H9 (cell line): ENCODE results near the gene EIF4E1B. TPM values are rescaled to one million over a fixed set of nuclear protein-coding genes. Genes with fewer than 3 reads are reported as not detected.

Source experiments
- DNase-seq: peaks from one replicate; pipeline ENCODE4 v3.0.0-alpha.2; 2017
- H2AFZ ChIP-seq: one replicate; pipeline ENCODE4 v1.6.1; 2013; ENCODE audit warnings: mild to moderate bottlenecking, low read length, control low read depth, moderate library complexity
- H2AK5ac ChIP-seq: 2 replicates; pipeline ENCODE4 v1.6.1; 2013; ENCODE audit warnings: low read length, control low read depth, mixed read lengths; ENCODE audit not compliant: insufficient read length
- H2BK120ac ChIP-seq: one replicate; pipeline ENCODE4 v1.6.1; 2013; ENCODE audit warnings: low read depth, mild to moderate bottlenecking, low read length, control low read depth, inconsistent platforms; ENCODE audit not compliant: poor library complexity, severe bottlenecking
- H2BK12ac ChIP-seq: 2 replicates; pipeline ENCODE4 v1.6.1; 2013; ENCODE audit warnings: low read length, control low read depth, mixed read lengths, low read depth; ENCODE audit not compliant: insufficient read length
- H2BK15ac ChIP-seq: 2 replicates; pipeline ENCODE4 v1.6.1; 2013; ENCODE audit warnings: low read depth, low read length, control low read depth
- H2BK20ac ChIP-seq: one replicate; pipeline ENCODE4 v1.6.1; 2013; ENCODE audit warnings: low read depth, mild to moderate bottlenecking, low read length, control low read depth, inconsistent platforms; ENCODE audit not compliant: poor library complexity, severe bottlenecking
- H2BK5ac ChIP-seq: 2 replicates; pipeline ENCODE4 v1.6.1; 2013; ENCODE audit warnings: low read length, control low read depth, mixed read lengths; ENCODE audit not compliant: insufficient read length
- H3K14ac ChIP-seq: 2 replicates; pipeline ENCODE4 v1.6.1; 2013; ENCODE audit warnings: low read length, control low read depth; ENCODE audit not compliant: insufficient read depth
- H3K18ac ChIP-seq: 2 replicates; pipeline ENCODE4 v1.6.1; 2013; ENCODE audit warnings: low read depth, mild to moderate bottlenecking, mixed read lengths, low read length, control low read depth; ENCODE audit not compliant: insufficient read length
- H3K23ac ChIP-seq: 2 replicates; pipeline ENCODE4 v1.6.1; 2013; ENCODE audit warnings: low read length, control low read depth, mixed read lengths, low read depth; ENCODE audit not compliant: insufficient read length
- H3K23me2 ChIP-seq: 2 replicates; pipeline ENCODE4 v1.6.1; 2013; ENCODE audit warnings: low read depth, mild to moderate bottlenecking, mixed read lengths, low read length, control low read depth; ENCODE audit not compliant: insufficient read length, poor library complexity, severe bottlenecking
- H3K27ac ChIP-seq: 2 replicates; pipeline ENCODE4 v1.5.1; 2013; ENCODE audit warnings: low read length, control low read depth, mixed read lengths, low read depth; ENCODE audit not compliant: insufficient read length
- H3K27me3 ChIP-seq: 2 replicates; pipeline ENCODE4 v1.6.1; 2013; ENCODE audit warnings: low read length, control low read depth, inconsistent platforms; ENCODE audit not compliant: insufficient read depth
- H3K4ac ChIP-seq: 2 replicates; pipeline ENCODE4 v1.6.1; 2013; ENCODE audit warnings: low read depth, mild to moderate bottlenecking, control low read depth, inconsistent platforms, low read length, moderate library complexity
- H3K4me1 ChIP-seq: 2 replicates; pipeline ENCODE4 v1.6.1; 2013; ENCODE audit warnings: low read length, control low read depth, inconsistent platforms; ENCODE audit not compliant: insufficient read depth
- H3K4me2 ChIP-seq: 2 replicates; pipeline ENCODE4 v1.6.1; 2013; ENCODE audit warnings: low read length, control low read depth, mixed read lengths; ENCODE audit not compliant: insufficient read length, insufficient read depth
- H3K56ac ChIP-seq: 2 replicates; pipeline ENCODE4 v1.6.1; 2013; ENCODE audit warnings: low read depth, mild to moderate bottlenecking, mixed read lengths, low read length, control low read depth; ENCODE audit not compliant: insufficient read length
- H3K79me1 ChIP-seq: 2 replicates; pipeline ENCODE4 v1.6.1; 2013; ENCODE audit warnings: low read depth, mild to moderate bottlenecking, moderate library complexity, low read length, control low read depth, inconsistent platforms; ENCODE audit not compliant: insufficient read depth, poor library complexity, severe bottlenecking
- H3K79me2 ChIP-seq: 2 replicates; pipeline ENCODE4 v1.6.1; 2013; ENCODE audit warnings: low read length, control low read depth, inconsistent platforms; ENCODE audit not compliant: insufficient read depth
- H3K9ac ChIP-seq: 2 replicates; pipeline ENCODE4 v1.6.1; 2013; ENCODE audit warnings: low read length, control low read depth, mixed read lengths; ENCODE audit not compliant: insufficient read length; ENCODE audit errors: extremely low read depth
- H3K9me3 ChIP-seq: one replicate; pipeline ENCODE4 v1.6.1; 2013; ENCODE audit warnings: low read depth, low read length, inconsistent platforms; ENCODE audit not compliant: control insufficient read depth
- H3T11ph ChIP-seq: one replicate; pipeline ENCODE4 v1.6.1; 2013; ENCODE audit warnings: mild to moderate bottlenecking, low read length, control low read depth, inconsistent platforms
- H4K20me1 ChIP-seq: one replicate; pipeline ENCODE4 v1.6.1; 2013; ENCODE audit not compliant: control insufficient read depth, insufficient read length, insufficient read depth
- H4K5ac ChIP-seq: 2 replicates; pipeline ENCODE4 v1.6.1; 2013; ENCODE audit warnings: low read depth, mild to moderate bottlenecking, mixed read lengths, low read length, control low read depth; ENCODE audit not compliant: insufficient read length
- H4K8ac ChIP-seq: replicated peaks from 2 replicates; pipeline ENCODE4 v1.6.1; 2013; ENCODE audit warnings: low read length, control low read depth, mixed read lengths, low read depth; ENCODE audit not compliant: insufficient read length
- H4K91ac ChIP-seq: 2 replicates; pipeline ENCODE4 v1.6.1; 2013; ENCODE audit warnings: low read depth, mild to moderate bottlenecking, moderate library complexity, mixed read lengths, low read length, control low read depth; ENCODE audit not compliant: insufficient read length
- H3K27ac Mint-ChIP-seq, 3 experiments: 2 replicates in 2 of 3; 3 replicates in 1 of 3; pipeline ENCODE4 v1.8.0; 2020 to 2021; ENCODE audit warnings: mixed read lengths in 3 of 3, mild to moderate bottlenecking in 1 of 3, moderate library complexity in 1 of 3
- H3K27me3 Mint-ChIP-seq: 2 replicates; pipeline ENCODE4 v1.8.0; 2021; ENCODE audit warnings: low read depth, mild to moderate bottlenecking, moderate library complexity, mixed read lengths
- H3K36me3 Mint-ChIP-seq, 3 experiments: 2 replicates in 2 of 3; 3 replicates in 1 of 3; pipeline ENCODE4 v1.8.0; 2020 to 2021; ENCODE audit warnings: low read depth in 3 of 3, mixed read lengths in 3 of 3; ENCODE audit not compliant: insufficient read depth in 1 of 3
- H3K4me1 Mint-ChIP-seq, 2 experiments: 2 replicates each; pipeline ENCODE4 v1.8.0; 2020; ENCODE audit warnings: mixed read lengths in 2 of 2
- H3K4me3 Mint-ChIP-seq, 2 experiments: 2 replicates in 1 of 2; 3 replicates in 1 of 2; pipeline ENCODE4 v1.8.0; 2020 to 2021; ENCODE audit warnings: mild to moderate bottlenecking in 2 of 2, mixed read lengths in 2 of 2, moderate library complexity in 1 of 2
- H3K9me3 Mint-ChIP-seq, 2 experiments: 2 replicates in 1 of 2; 3 replicates in 1 of 2; pipeline ENCODE4 v1.8.0; 2020; ENCODE audit warnings: mild to moderate bottlenecking in 2 of 2, mixed read lengths in 2 of 2, moderate library complexity in 1 of 2
- WGBS: extraction: QIAGEN DNeasy Blood & Tissue Kit; methylation state at CpG from one replicate; pipeline ENCODE4 v1.1.7; 2013; ENCODE audit warnings: missing lambda C conversion rate, low lambda C conversion rate, mixed read lengths; ENCODE audit not compliant: insufficient read length; ENCODE audit errors: extremely low coverage; 5-methylcytosine and 5-hydroxymethylcytosine counted together
- total RNA-seq: library from RNA; stranded (reverse); gene quantifications from 2 replicates; pipeline ENCODE4 v1.2.1, GENCODE V29; 2021
- TF ChIP-seq, protein P1 (sequence below): fragments of 200-600 bp; sonication (generic); conservative IDR thresholded peaks from 3 replicates; pipeline ENCODE4 v1.8.0; 2021; ENCODE audit warnings: antibody characterized with exemption, mild to moderate bottlenecking

The EIF4E1B gene
- total RNA-seq, 1 experiment from 2014 or later: 1.3 TPM

DNA sequence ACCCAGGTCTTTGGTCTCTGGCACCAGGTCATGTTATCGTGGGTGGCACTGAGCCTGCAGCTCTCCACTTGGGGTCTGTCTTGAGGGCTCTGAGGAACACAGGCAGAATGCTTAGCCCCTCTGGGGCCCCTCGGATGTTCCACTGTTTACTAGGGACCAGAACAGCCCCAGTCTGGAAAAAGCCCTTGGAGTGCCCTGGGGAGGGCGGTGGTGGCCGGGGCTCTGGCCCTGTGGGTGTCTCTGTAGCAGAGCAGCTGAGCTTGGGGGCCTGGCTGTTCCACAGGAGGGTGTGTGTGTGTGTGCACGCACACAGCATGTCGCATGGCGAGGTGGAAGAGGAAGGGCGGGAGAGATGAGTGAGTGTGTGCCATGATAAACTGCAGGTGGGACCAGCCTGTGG, 35.9 kb upstream of the EIF4E1B start:
- H3K56ac ChIP-seq: no peak overlapping the region
- H4K5ac ChIP-seq: no peak overlapping the region
- H3K27ac ChIP-seq: no peak overlapping the region
- Mint-ChIP-seq H3K4me1 (no peaks in the 10 kb centered on the region), H3K36me3 (peaks cover 4 to 12% (median 6%) of the 10 kb centered on the region in 3 experiments; a peak in 6 of 7 replicates), H3K4me3 (no peak overlapping the region; a peak in 1 of 5 replicates), H3K27ac (peak overlapping the region in 1 of 3 experiments; percentile 1; a peak in 1 of 7 replicates), H3K27me3 (peaks cover 30% of the 10 kb centered on the region), H3K9me3 (peaks cover 0 to 3% of the 10 kb centered on the region in 2 experiments; a peak in 2 of 5 replicates)
- no peak overlapping the region for H2BK15ac ChIP-seq
- H2AFZ ChIP-seq: no peak overlapping the region
- H4K91ac ChIP-seq: no peak overlapping the region
- peaks cover 2% of the 10 kb centered on the region for H4K20me1 ChIP-seq
- H3K18ac ChIP-seq: no peak overlapping the region
- no peaks in the 10 kb centered on the region for H3K4me1 ChIP-seq
- H3K27me3 ChIP-seq: no peaks in the 10 kb centered on the region
- H2BK120ac ChIP-seq: no peak overlapping the region
- TF ChIP-seq, protein P1, sequence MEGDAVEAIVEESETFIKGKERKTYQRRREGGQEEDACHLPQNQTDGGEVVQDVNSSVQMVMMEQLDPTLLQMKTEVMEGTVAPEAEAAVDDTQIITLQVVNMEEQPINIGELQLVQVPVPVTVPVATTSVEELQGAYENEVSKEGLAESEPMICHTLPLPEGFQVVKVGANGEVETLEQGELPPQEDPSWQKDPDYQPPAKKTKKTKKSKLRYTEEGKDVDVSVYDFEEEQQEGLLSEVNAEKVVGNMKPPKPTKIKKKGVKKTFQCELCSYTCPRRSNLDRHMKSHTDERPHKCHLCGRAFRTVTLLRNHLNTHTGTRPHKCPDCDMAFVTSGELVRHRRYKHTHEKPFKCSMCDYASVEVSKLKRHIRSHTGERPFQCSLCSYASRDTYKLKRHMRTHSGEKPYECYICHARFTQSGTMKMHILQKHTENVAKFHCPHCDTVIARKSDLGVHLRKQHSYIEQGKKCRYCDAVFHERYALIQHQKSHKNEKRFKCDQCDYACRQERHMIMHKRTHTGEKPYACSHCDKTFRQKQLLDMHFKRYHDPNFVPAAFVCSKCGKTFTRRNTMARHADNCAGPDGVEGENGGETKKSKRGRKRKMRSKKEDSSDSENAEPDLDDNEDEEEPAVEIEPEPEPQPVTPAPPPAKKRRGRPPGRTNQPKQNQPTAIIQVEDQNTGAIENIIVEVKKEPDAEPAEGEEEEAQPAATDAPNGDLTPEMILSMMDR: no peak
- no peak overlapping the region for H4K8ac ChIP-seq
- H3T11ph ChIP-seq: no peak overlapping the region
- H2BK12ac ChIP-seq: no peak overlapping the region
- no peak overlapping the region for H3K9ac ChIP-seq
- no peak overlapping the region for H2BK5ac ChIP-seq
- H2AK5ac ChIP-seq: no peak overlapping the region
- no peak overlapping the region; the same call in 1 of the 2 replicates for H3K14ac ChIP-seq
- no peak overlapping the region for H3K4ac ChIP-seq
- no CpG with 5 or more reads among the region's 8 CpGs for WGBS
- no peaks in the 10 kb centered on the region for H3K9me3 ChIP-seq
- no peak for DNase-seq
- no peaks in the 10 kb centered on the region for H3K79me2 ChIP-seq
- H3K4me2 ChIP-seq: no peak overlapping the region
- no peak overlapping the region for H2BK20ac ChIP-seq
- no peak overlapping the region for H3K23ac ChIP-seq
- H3K79me1 ChIP-seq: no peaks in the 10 kb centered on the region
- no peaks in the 10 kb centered on the region for H3K23me2 ChIP-seq
